ENCODE measurements around the gene SLC17A9. TPM values are rescaled to one million over a fixed set of nuclear protein-coding genes. Genes with fewer than 3 reads are reported as not detected.

SLC17A9 gene
- total RNA-seq, 4 donors from 2014 or later = 1.6 to 10.7 (median 2.5) TPM

GRCh38 chr20:62933966-62934365 is 18.5 kb upstream of the SLC17A9 start:
- no peak for TF ChIP-seq CTCF (IDR thresholded peaks at IDR 0.05)
- no peak for ATAC-seq (ENCODE audit: low FRiP score)
- no peak for DNase-seq (ENCODE audit: low spot score)

GRCh38 chr20:62935204-62935967 is 17.1 kb upstream of the SLC17A9 start:
- no peak for DNase-seq (ENCODE audit: low spot score)
- no peak for ATAC-seq (ENCODE audit: low FRiP score)
- TF ChIP-seq CTCF (IDR thresholded peaks at IDR 0.05) = no peak

GRCh38 chr20:62935968-62936585 is 16.4 kb upstream of the SLC17A9 start:
- no peak for DNase-seq (ENCODE audit: low spot score)
- ATAC-seq (ENCODE audit: low FRiP score) = no peak
- TF ChIP-seq CTCF (IDR thresholded peaks at IDR 0.05) = no peak

- ATAC-seq (ENCODE audit: low FRiP score) (peak; percentile 91), DNase-seq (ENCODE audit: low spot score) (peak; percentile 82)
- TF ChIP-seq CTCF (IDR thresholded peaks at IDR 0.05) = no peak
These were observed 15.0 kb upstream of the SLC17A9 start for GRCh38 chr20:62937268-62938104.

- peak; percentile 75 for ATAC-seq (ENCODE audit: low FRiP score)
- no peak for DNase-seq (ENCODE audit: low spot score)
- no peak for TF ChIP-seq CTCF (IDR thresholded peaks at IDR 0.05)
These were observed 14.2 kb upstream of the SLC17A9 start, which contains the start of gene GID8 for GRCh38 chr20:62938105-62938888. Gene GID8 (plus strand): TSS chr20:62938147. CDS start chr20:62941503, 3,356 bp downstream.

GRCh38 chr20:62940875-62941274 is 11.6 kb upstream of the SLC17A9 start:
- ATAC-seq (ENCODE audit: low FRiP score) = no peak
- no peak for DNase-seq (ENCODE audit: low spot score)

More at GRCh38 chr20:62940875-62941274, 11.6 kb upstream of the SLC17A9 start:
- no peak for TF ChIP-seq CTCF (IDR thresholded peaks at IDR 0.05)

All from omental fat pad (tissue), 4 donors.